Spleen (tissue), 7 donors: Measurements from ENCODE around the gene LMO4.

Experiments used
- CTCF ChIP-seq, 11 experiments: fragments of 200-600 bp in 7 of 11; fragments of 450-650 bp in 4 of 11; sonication (generic) in 4 of 11; IDR thresholded peaks in 8 of 11; conservative IDR thresholded peaks in 3 of 11; 1 replicate in 7 of 11; 2 replicates in 4 of 11; pipeline versions ENCODE4 v1.4.0 to v1.8.0; 2016 to 2021; ENCODE audit warnings: antibody characterized with exemption in 11 of 11, inconsistent platforms in 4 of 11, mild to moderate bottlenecking in 1 of 11
- POLR2A ChIP-seq, 3 donors: fragments of 450-650 bp; IDR thresholded peaks; one replicate each; pipeline ENCODE4 v1.5.1; 2017; ENCODE audit warnings: antibody characterized with exemption in 3 of 3, mild to moderate bottlenecking in 1 of 3
- donor health status: DM: no; HTN: no; CAD: no; lungs with moderate emphysema.
- donor health status: DM: no; HTN: no; CAD: no.
- donor health status: DM: no; HTN: no; CAD: no.

- TF ChIP-seq POLR2A (IDR thresholded peaks at IDR 0.05), result no peak
- TF ChIP-seq CTCF (IDR thresholded peaks at IDR 0.05 in 8 of 11, conservative IDR thresholded peaks at IDR 0.05 in 3 of 11), result no peak
Observed at GRCh38 chr1:87300628-87301027, 28.1 kb upstream of the LMO4 start.
